ENCODE data around the gene SP2. TPM values are rescaled to one million over a fixed set of nuclear protein-coding genes. Genes with fewer than 3 reads are reported as not detected.

Gene SP2
- total and polyA plus RNA-seq, 2 of the 8 experiments (the other 6 are each of a cell fraction or from before 2014, with no cell fraction given), result 5.6 to 13.8 TPM

DNA sequence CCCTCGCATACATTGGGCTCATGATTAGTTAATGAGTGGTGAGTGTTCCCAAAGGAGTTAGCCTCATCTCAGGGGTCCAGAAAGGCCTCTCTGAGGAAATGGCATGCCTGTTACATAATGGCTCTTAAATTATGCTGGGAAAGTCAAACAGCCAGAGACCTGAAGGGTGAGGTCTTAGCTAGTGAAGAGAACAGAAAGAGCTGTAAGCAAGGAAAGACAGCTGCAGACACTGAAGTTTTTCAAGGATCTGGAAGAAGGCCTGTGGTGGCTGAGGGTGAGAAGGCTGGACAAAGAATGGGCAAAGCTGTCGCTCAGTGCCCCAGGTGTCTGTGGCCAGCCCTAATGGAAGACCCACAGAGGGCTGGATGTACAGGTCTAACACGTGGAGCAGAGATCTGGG, 10.4 kb downstream of the SP2 start:
- Histone ChIP-seq H3K9me3 (ENCODE audit: insufficient read depth in 2 of 2, low read depth in 1 of 2, low read length in 1 of 2) (no peaks in the 10 kb centered on the region), H3K79me1 (ENCODE audit: low read depth, low read length) (peaks cover 10% of the 10 kb centered on the region), H3K23me2 (ENCODE audit: low read depth, low read length) (peaks cover 2% of the 10 kb centered on the region; the same call in 1 of the 2 replicates), H3K36me3 (ENCODE audit: control insufficient read depth in 2 of 4, insufficient read depth in 4 of 4, low read length in 3 of 4) (no peaks in the 10 kb centered on the region), H4K91ac (replicated peaks; ENCODE audit: insufficient read length, low read length) (no peak overlapping the region), H2BK12ac (ENCODE audit: low read depth, low read length) (no peak overlapping the region), H3K4ac (replicated peaks; ENCODE audit: insufficient read length, low read depth, low read length) (no peak overlapping the region), H2BK5ac (ENCODE audit: low read depth, low read length) (no peak overlapping the region), H3K79me2 (ENCODE audit: control insufficient read depth in 1 of 2, insufficient read depth in 2 of 2, low read length in 2 of 2) (peaks cover 0 to 6% of the 10 kb centered on the region in 2 experiments; a peak in 2 of 4 replicates), H2AK5ac (ENCODE audit: low read depth, low read length) (no peak overlapping the region), H3K56ac (replicated peaks; ENCODE audit: insufficient read length, low read depth, low read length) (no peak overlapping the region), H2BK15ac (ENCODE audit: low read length) (no peak overlapping the region), H3K27ac (ENCODE audit: low read depth, low read length) (no peak overlapping the region), H3K18ac (ENCODE audit: extremely low read depth, low read length) (no peak overlapping the region), H3K4me1 (replicated peaks in 1 of 4; ENCODE audit: control insufficient read depth in 3 of 4, insufficient read depth in 4 of 4, low read length in 3 of 4) (peaks cover 3 to 11% (median 10%) of the 10 kb centered on the region in 4 experiments; a peak in 6 of 7 replicates), H3K9ac (replicated peaks in 1 of 4; ENCODE audit: extremely low read depth in 1 of 4, low read depth in 3 of 4, low read length in 3 of 4) (no peak overlapping the region), H2BK120ac (replicated peaks; ENCODE audit: low read depth, low read length) (no peak overlapping the region), H3K4me2 (ENCODE audit: insufficient read depth in 1 of 2, low read depth in 2 of 2, low read length in 2 of 2) (no peak overlapping the region), H2BK20ac (ENCODE audit: low read length) (no peak overlapping the region), H4K8ac (ENCODE audit: extremely low read depth, insufficient read depth, low read length) (no peak overlapping the region), H2AFZ (ENCODE audit: low read length) (no peak overlapping the region), H4K5ac (ENCODE audit: insufficient read length, low read depth, low read length) (no peak overlapping the region), H3K14ac (ENCODE audit: insufficient read length) (no peak overlapping the region), H4K20me1 (replicated peaks in 1 of 2; ENCODE audit: control insufficient read depth in 1 of 2, insufficient read depth in 2 of 2, low read length in 2 of 2) (peaks cover 0 to 3% of the 10 kb centered on the region in 2 experiments), H3K4me3 (ENCODE audit: extremely low read depth in 1 of 4, insufficient read depth in 2 of 4, low read depth in 3 of 4, low read length in 4 of 4) (no peak overlapping the region), H3K23ac (ENCODE audit: insufficient read length) (no peak overlapping the region), H3K27me3 (replicated peaks in 1 of 4; ENCODE audit: control insufficient read depth in 3 of 4, extremely low read depth in 1 of 4, insufficient read depth in 3 of 4, low read length in 3 of 4) (no peaks in the 10 kb centered on the region)
- WGBS, 2 experiments (ENCODE audit: extremely low coverage in 1 of 2, insufficient coverage in 1 of 2, insufficient read length in 1 of 2, insufficient replicate concordance in 2 of 2, low coverage in 1 of 2, low lambda C conversion rate in 2 of 2, missing lambda C conversion rate in 1 of 2), result 91% methylated on average over 3 of the region's 3 CpGs; no CpG with 5 or more reads in 1 of the 2 experiments
- ChIA-PET POLR2A (ENCODE audit: partially characterized antibody) (interaction anchor here (1.7 to 3.5 kb wide), 2 partner anchors 11 to 16 kb away, joined by 6 to 15 read pairs; partner anchors contain the start of gene SP2), CTCF (ENCODE audit: partially characterized antibody) (interaction anchor here (1.5 to 1.8 kb wide), 2 partner anchors 17 to 61 kb away, joined by 4 to 5 read pairs; no protein-coding TSS in a partner anchor)
- DNase-seq (ENCODE audit: low read depth in 1 of 2, low spot score in 2 of 2) (no peak), FAIRE-seq (no peak)
- TF ChIP-seq CREB1 (IDR thresholded peaks at IDR 0.05) (no peak), MAFK (IDR thresholded peaks at IDR 0.05; ENCODE audit: low read depth, low read length) (no peak), HDAC6 (IDR thresholded peaks at IDR 0.05; ENCODE audit: low read depth, low read length) (no peak), TBP (IDR thresholded peaks at IDR 0.05; ENCODE audit: low read depth, low read length) (no peak)
